DMS 273 (cell line): ENCODE results near the gene BOC.

ENCODE experiments used
- DNase-seq: peaks from one replicate; lab custom pipeline; 2025; ENCODE audit not compliant: unreplicated experiment; lab: John Stamatoyannopoulos, UW

Gene BOC

DNA sequence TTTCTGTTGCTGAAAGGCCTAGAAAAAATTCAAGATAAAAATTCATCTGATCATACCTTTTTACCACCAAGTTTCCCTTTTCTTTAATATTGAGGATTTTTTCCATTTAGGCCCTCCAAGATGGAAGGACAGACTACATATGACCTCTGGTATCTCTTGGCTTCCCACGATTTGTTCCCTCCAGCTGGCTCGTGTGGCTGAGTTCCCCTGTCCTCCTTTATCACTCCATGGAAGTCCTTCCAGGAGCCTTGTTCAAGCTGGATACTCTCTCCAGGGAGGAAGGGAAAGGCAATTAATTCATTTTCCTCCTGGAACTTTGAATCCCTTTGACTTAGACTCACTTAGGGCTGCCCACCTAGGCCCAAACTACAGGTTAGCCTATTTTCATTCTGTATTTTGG is 119.4 kb downstream of the BOC start:
- DNase-seq = no peak

DNA sequence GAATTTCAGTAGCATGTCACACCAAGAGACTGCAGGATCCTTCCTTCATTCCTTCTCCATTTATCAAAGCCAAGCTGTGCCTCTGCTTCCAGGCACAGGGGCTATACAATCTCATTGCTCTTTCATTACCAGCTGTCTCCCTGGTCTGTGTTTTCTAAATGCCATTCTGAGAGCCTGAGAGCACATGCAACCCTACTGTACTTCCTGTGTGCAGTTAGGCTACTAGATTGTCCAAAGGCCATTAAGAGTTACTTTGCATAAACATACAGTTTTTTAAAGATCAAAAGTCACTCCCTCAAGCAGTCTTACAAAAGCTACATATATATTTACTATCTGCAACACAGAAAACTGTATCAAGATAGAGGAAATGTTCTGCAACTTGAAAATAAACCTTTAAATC is 119.8 kb downstream of the BOC start:
- DNase-seq = no peak
